HepG2 (cell line): ENCODE results near the gene MLC1. TPM values are rescaled to one million over a fixed set of nuclear protein-coding genes. Genes with fewer than 3 reads are reported as not detected.
A peak's percentile ranks its signal among the peaks of the same experiment; 100 is the strongest.

Source experiments
- FOXJ3 ChIP-seq: sonication (generic); formaldehyde crosslinking; IDR thresholded peaks from 2 replicates; pipeline ENCODE4 v1.4.0; 2020; ENCODE audit warnings: missing genetic modification reagents, mild to moderate bottlenecking, borderline replicate concordance
- HNRNPL ChIP-seq: fragments of 200-400 bp; formaldehyde crosslinking; IDR thresholded peaks from 2 replicates; pipeline ENCODE4 v1.6.1; 2017; ENCODE audit warnings: mild to moderate bottlenecking, low read depth, low read length
- HOXA9 ChIP-seq: sonication (generic); formaldehyde crosslinking; IDR thresholded peaks from 2 replicates; pipeline ENCODE4 v1.8.1; 2022; ENCODE audit warnings: missing genetic modification reagents, mild to moderate bottlenecking, moderate library complexity, borderline replicate concordance
- JUNB ChIP-seq: sonication (generic); formaldehyde crosslinking; IDR thresholded peaks from 2 replicates; pipeline ENCODE4 v1.8.0; 2022; ENCODE audit warnings: missing genetic modification reagents, mild to moderate bottlenecking, borderline replicate concordance
- KLF16 ChIP-seq, 2 experiments: sonication (generic) in 1 of 2; formaldehyde crosslinking in 1 of 2; IDR thresholded peaks; 2 replicates each; pipeline versions ENCODE4 v1.6.1 to v1.8.0; 2016 to 2023; ENCODE audit warnings: missing genetic modification reagents in 2 of 2, missing compliant biosample characterization in 1 of 2
- MATR3 ChIP-seq: sonication (generic); formaldehyde crosslinking; IDR thresholded peaks from 2 replicates; pipeline ENCODE4 v1.4.0; 2020; ENCODE audit warnings: missing genetic modification reagents
- MEIS2 ChIP-seq: sonication (generic); formaldehyde crosslinking; IDR thresholded peaks from 2 replicates; pipeline ENCODE4 v1.9.0; 2021; ENCODE audit warnings: mild to moderate bottlenecking, missing genetic modification reagents
- NCOA5 ChIP-seq: sonication (generic); formaldehyde crosslinking; IDR thresholded peaks from 2 replicates; pipeline ENCODE4 v1.4.0; 2020; ENCODE audit warnings: missing genetic modification reagents
- PRMT3 ChIP-seq: sonication (generic); formaldehyde crosslinking; IDR thresholded peaks from 2 replicates; pipeline ENCODE4 v1.8.1; 2022; ENCODE audit warnings: low read depth, mild to moderate bottlenecking, moderate library complexity, missing genetic modification reagents, borderline replicate concordance
- RAD51 ChIP-seq: fragments of 450-650 bp; IDR thresholded peaks from 2 replicates; pipeline ENCODE4 v1.6.1; 2016; ENCODE audit warnings: borderline replicate concordance
- SIX1 ChIP-seq: sonication (generic); formaldehyde crosslinking; IDR thresholded peaks from 2 replicates; pipeline ENCODE4 v1.4.0; 2020; ENCODE audit warnings: missing genetic modification reagents, borderline replicate concordance
- SP4 ChIP-seq: sonication (generic); formaldehyde crosslinking; IDR thresholded peaks from 2 replicates; pipeline ENCODE4 v1.8.1; 2023; ENCODE audit warnings: mild to moderate bottlenecking, missing genetic modification reagents
- TBX3 ChIP-seq: fragments of 450-650 bp; IDR thresholded peaks from 2 replicates; pipeline ENCODE4 v1.6.1; 2017; ENCODE audit warnings: antibody characterized with exemption, mild to moderate bottlenecking, inconsistent platforms, borderline replicate concordance
- THAP11 ChIP-seq: IDR thresholded peaks from 2 replicates; pipeline ENCODE4 v1.6.1; 2016; ENCODE audit warnings: missing biosample characterization, missing genetic modification reagents
- ZKSCAN5 ChIP-seq: sonication (generic); formaldehyde crosslinking; IDR thresholded peaks from 2 replicates; pipeline ENCODE4 v1.5.1; 2020; ENCODE audit warnings: mild to moderate bottlenecking, missing genetic modification reagents
- ZNF460 ChIP-seq: sonication (generic); formaldehyde crosslinking; IDR thresholded peaks from 2 replicates; pipeline ENCODE4 v1.5.1; 2020; ENCODE audit warnings: missing genetic modification reagents, mild to moderate bottlenecking, borderline replicate concordance
- ZNF530 ChIP-seq: sonication (generic); formaldehyde crosslinking; IDR thresholded peaks from 2 replicates; pipeline ENCODE4 v1.5.0; 2020; ENCODE audit warnings: low read depth, mild to moderate bottlenecking, missing genetic modification reagents
- ZNF883 ChIP-seq: sonication (generic); formaldehyde crosslinking; IDR thresholded peaks from 2 replicates; pipeline ENCODE4 v1.5.1; 2020; ENCODE audit warnings: mild to moderate bottlenecking, missing genetic modification reagents; ENCODE audit errors: not compliant biosample characterization
- polyA plus RNA-seq, 8 experiments: library from polyadenylated mRNA; depleted of rRNA in 3 of 8; stranded (reverse) in 7 of 8; unstranded in 1 of 8; fragments of >200 nt; fragmentation: Illumina TruSeq in 4 of 8; extraction: Trizol in 4 of 8; gene quantifications; 2 replicates each; pipeline versions ENCODE4 v1.2.1 to v1.2.3, GENCODE V29; 2011 to 2016; ENCODE audit warnings: low read depth in 4 of 8, missing spikeins in 1 of 8, mixed read lengths in 1 of 8; ENCODE audit not compliant: insufficient read depth in 1 of 8
- total RNA-seq, 5 experiments: library from RNA; depleted of rRNA; stranded (reverse); fragments of >200 nt; fragmentation: Illumina TruSeq; extraction: Trizol; gene quantifications; 2 replicates each; pipeline ENCODE4 v1.2.3, GENCODE V29; 2016; ENCODE audit warnings: low read depth in 1 of 5
- TF ChIP-seq, protein P1 (sequence below): sonication (generic); formaldehyde crosslinking; IDR thresholded peaks from 2 replicates; pipeline ENCODE4 v1.4.0; 2020; ENCODE audit warnings: missing genetic modification reagents
- TF ChIP-seq, protein P2 (sequence below): sonication (generic); formaldehyde crosslinking; IDR thresholded peaks from 2 replicates; pipeline ENCODE4 v1.4.0; 2020; ENCODE audit warnings: missing genetic modification reagents
- TF ChIP-seq, protein P3 (sequence below): sonication (generic); formaldehyde crosslinking; conservative IDR thresholded peaks from 2 replicates; pipeline ENCODE4 v1.4.0; 2020; ENCODE audit warnings: missing genetic modification reagents
- TF ChIP-seq, protein P4 (sequence below): sonication (generic); formaldehyde crosslinking; IDR thresholded peaks from 2 replicates; pipeline ENCODE4 v1.8.0; 2022; ENCODE audit warnings: missing genetic modification reagents, mild to moderate bottlenecking, inconsistent platforms, borderline replicate concordance

The MLC1 gene
- total and polyA plus RNA-seq, 2 of the 13 experiments (the other 11 are each of a cell fraction or from before 2014, with no cell fraction given), result not detected

DNA sequence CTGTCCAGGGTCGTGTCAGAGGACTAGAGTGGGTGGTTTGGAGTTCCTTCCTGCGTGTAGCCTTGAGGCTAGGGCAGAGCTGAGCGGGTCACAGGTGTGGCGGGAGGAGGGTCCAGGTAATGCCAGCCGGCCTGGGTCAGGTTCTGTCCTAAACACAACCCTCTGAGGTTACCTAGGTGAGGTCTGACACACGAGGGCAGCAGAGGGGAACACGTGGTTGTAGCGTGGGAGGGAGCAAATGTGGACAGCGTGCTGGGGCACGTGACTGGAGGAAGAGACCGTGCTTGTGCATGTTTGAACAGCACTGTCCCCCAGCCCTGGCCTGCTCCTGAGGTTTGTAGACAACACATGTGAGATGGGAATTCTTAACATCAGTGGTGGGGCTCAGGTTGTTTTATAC, 17.7 kb upstream of the MLC1 start (continued):
- TF ChIP-seq, protein P1, sequence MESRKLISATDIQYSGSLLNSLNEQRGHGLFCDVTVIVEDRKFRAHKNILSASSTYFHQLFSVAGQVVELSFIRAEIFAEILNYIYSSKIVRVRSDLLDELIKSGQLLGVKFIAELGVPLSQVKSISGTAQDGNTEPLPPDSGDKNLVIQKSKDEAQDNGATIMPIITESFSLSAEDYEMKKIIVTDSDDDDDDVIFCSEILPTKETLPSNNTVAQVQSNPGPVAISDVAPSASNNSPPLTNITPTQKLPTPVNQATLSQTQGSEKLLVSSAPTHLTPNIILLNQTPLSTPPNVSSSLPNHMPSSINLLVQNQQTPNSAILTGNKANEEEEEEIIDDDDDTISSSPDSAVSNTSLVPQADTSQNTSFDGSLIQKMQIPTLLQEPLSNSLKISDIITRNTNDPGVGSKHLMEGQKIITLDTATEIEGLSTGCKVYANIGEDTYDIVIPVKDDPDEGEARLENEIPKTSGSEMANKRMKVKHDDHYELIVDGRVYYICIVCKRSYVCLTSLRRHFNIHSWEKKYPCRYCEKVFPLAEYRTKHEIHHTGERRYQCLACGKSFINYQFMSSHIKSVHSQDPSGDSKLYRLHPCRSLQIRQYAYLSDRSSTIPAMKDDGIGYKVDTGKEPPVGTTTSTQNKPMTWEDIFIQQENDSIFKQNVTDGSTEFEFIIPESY (CRISPR knock-in tag), result peak; percentile 73
- TF ChIP-seq ZNF530 (CRISPR knock-in tag) (no peak), FOXJ3 (CRISPR knock-in tag) (no peak), JUNB (peak; percentile 60; the same call in 1 of the 2 replicates), THAP11 (CRISPR knock-in tag) (peak; percentile 56), TBX3 (no peak), RAD51 (peak; percentile 42; the same call in 1 of the 2 replicates), MATR3 (CRISPR knock-in tag) (no peak), SP4 (peak; percentile 52; the same call in 1 of the 2 replicates), KLF16 (CRISPR knock-in tag; IDR thresholded peaks at IDR 0.05) (peak; percentile 49 to 84; a peak in 2 of 4 replicates), ZNF883 (no peak), HNRNPL (no peak), HOXA9 (CRISPR knock-in tag) (no peak), MEIS2 (CRISPR knock-in tag) (no peak), PRMT3 (0 out of 2 replicates have a peak, but pooled peaks have one; percentile 60), ZKSCAN5 (CRISPR knock-in tag) (no peak), ZNF460 (CRISPR knock-in tag) (no peak), NCOA5 (CRISPR knock-in tag) (no peak), SIX1 (no peak)
- TF ChIP-seq, protein P2, sequence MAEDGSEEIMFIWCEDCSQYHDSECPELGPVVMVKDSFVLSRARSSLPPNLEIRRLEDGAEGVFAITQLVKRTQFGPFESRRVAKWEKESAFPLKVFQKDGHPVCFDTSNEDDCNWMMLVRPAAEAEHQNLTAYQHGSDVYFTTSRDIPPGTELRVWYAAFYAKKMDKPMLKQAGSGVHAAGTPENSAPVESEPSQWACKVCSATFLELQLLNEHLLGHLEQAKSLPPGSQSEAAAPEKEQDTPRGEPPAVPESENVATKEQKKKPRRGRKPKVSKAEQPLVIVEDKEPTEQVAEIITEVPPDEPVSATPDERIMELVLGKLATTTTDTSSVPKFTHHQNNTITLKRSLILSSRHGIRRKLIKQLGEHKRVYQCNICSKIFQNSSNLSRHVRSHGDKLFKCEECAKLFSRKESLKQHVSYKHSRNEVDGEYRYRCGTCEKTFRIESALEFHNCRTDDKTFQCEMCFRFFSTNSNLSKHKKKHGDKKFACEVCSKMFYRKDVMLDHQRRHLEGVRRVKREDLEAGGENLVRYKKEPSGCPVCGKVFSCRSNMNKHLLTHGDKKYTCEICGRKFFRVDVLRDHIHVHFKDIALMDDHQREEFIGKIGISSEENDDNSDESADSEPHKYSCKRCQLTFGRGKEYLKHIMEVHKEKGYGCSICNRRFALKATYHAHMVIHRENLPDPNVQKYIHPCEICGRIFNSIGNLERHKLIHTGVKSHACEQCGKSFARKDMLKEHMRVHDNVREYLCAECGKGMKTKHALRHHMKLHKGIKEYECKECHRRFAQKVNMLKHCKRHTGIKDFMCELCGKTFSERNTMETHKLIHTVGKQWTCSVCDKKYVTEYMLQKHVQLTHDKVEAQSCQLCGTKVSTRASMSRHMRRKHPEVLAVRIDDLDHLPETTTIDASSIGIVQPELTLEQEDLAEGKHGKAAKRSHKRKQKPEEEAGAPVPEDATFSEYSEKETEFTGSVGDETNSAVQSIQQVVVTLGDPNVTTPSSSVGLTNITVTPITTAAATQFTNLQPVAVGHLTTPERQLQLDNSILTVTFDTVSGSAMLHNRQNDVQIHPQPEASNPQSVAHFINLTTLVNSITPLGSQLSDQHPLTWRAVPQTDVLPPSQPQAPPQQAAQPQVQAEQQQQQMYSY (CRISPR knock-in tag), result no peak
- TF ChIP-seq, protein P3, sequence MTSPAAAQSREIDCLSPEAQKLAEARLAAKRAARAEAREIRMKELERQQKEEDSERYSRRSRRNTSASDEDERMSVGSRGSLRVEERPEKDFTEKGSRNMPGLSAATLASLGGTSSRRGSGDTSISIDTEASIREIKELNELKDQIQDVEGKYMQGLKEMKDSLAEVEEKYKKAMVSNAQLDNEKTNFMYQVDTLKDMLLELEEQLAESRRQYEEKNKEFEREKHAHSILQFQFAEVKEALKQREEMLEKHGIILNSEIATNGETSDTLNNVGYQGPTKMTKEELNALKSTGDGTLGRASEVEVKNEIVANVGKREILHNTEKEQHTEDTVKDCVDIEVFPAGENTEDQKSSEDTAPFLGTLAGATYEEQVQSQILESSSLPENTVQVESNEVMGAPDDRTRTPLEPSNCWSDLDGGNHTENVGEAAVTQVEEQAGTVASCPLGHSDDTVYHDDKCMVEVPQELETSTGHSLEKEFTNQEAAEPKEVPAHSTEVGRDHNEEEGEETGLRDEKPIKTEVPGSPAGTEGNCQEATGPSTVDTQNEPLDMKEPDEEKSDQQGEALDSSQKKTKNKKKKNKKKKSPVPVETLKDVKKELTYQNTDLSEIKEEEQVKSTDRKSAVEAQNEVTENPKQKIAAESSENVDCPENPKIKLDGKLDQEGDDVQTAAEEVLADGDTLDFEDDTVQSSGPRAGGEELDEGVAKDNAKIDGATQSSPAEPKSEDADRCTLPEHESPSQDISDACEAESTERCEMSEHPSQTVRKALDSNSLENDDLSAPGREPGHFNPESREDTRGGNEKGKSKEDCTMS, result no peak
- TF ChIP-seq, protein P4, sequence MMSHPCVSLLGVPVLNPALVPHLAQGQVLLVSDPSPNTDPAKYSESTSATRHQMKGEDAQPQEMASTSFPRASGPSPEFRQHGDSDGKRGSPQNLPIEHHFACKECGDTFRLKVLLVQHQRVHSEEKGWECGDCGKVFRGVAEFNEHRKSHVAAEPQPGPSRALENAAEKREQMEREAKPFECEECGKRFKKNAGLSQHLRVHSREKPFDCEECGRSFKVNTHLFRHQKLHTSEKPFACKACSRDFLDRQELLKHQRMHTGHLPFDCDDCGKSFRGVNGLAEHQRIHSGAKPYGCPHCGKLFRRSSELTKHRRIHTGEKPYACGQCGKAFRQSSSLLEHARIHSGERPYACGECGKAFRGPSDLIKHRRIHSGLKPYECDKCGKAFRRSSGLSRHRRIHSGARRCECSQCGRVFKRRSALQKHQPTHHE (CRISPR knock-in tag), result no peak
